ENCODE results near the gene FASTK. TPM values are rescaled to one million over a fixed set of nuclear protein-coding genes. Genes with fewer than 3 reads are reported as not detected.

Gene FASTK
- total RNA-seq, 1 donor from 2014 or later, result 81.9 TPM

DNA sequence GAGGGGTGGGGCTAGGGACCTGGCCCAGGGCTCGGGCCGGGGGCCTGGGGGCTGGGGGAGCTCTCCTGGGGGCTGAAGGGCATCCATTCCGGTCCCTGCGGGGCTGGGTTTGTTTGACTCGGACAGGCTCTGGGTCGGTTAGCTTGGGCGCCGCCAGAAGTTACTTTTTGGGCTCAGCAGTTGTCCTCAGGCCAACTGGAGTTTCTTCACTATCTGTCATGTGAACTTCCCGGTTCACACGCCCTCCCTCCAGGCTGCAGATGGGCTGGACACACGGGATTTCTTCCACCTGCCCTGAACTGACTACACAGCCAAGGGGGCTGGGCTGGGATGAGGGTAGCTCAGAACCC, 17.4 kb downstream of the FASTK start:
- peak overlapping the region; percentile 69 for H3K4me3 Mint-ChIP-seq (ENCODE audit: low read depth)
- H3K27ac Mint-ChIP-seq, result peak overlapping the region; percentile 86
- peaks cover 26% of the 10 kb centered on the region for H3K4me1 Mint-ChIP-seq (ENCODE audit: low read depth)
- H3K9me3 Mint-ChIP-seq (ENCODE audit: low read depth), result no peaks in the 10 kb centered on the region
- H3K27me3 Mint-ChIP-seq, result no peaks in the 10 kb centered on the region
- DNase-seq (ENCODE audit: low spot score, unreplicated experiment), result no peak
- TF ChIP-seq, protein P1, sequence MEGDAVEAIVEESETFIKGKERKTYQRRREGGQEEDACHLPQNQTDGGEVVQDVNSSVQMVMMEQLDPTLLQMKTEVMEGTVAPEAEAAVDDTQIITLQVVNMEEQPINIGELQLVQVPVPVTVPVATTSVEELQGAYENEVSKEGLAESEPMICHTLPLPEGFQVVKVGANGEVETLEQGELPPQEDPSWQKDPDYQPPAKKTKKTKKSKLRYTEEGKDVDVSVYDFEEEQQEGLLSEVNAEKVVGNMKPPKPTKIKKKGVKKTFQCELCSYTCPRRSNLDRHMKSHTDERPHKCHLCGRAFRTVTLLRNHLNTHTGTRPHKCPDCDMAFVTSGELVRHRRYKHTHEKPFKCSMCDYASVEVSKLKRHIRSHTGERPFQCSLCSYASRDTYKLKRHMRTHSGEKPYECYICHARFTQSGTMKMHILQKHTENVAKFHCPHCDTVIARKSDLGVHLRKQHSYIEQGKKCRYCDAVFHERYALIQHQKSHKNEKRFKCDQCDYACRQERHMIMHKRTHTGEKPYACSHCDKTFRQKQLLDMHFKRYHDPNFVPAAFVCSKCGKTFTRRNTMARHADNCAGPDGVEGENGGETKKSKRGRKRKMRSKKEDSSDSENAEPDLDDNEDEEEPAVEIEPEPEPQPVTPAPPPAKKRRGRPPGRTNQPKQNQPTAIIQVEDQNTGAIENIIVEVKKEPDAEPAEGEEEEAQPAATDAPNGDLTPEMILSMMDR (IDR thresholded peaks at IDR 0.05; ENCODE audit: unreplicated experiment), result no peak
- H3K36me3 Mint-ChIP-seq (ENCODE audit: insufficient read depth), result peaks cover 9% of the 10 kb centered on the region

GRCh38 chr7:151062399-151063211, 18.0 kb downstream of the FASTK start:
- Mint-ChIP-seq H3K9me3 (ENCODE audit: low read depth) (no peaks in the 10 kb centered on the region), H3K4me1 (ENCODE audit: low read depth) (peaks cover 26% of the 10 kb centered on the region), H3K4me3 (ENCODE audit: low read depth) (peak overlapping the region; percentile 69), H3K36me3 (ENCODE audit: insufficient read depth) (peaks cover 6% of the 10 kb centered on the region), H3K27ac (peak overlapping the region; percentile 93), H3K27me3 (no peaks in the 10 kb centered on the region)
- TF ChIP-seq, protein P1 (IDR thresholded peaks at IDR 0.05; ENCODE audit: unreplicated experiment), result no peak
- DNase-seq (ENCODE audit: low spot score, unreplicated experiment), result peak; percentile 91

DNA sequence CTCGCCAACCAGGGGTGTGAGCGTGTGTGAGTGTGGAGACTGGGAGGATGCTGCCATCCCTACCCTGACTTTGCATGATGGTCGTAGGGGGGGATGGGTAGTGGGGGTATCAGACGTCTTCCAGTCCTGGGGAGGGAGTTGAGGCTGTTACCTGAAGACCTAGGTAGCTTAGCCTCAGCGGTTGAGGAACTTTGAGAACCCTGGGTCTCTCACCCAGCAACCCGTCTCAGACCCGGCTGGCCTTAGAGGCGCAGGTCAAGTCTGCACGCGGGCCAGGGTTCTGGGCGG, 18.6 kb downstream of the FASTK start:
- no peaks in the 10 kb centered on the region for H3K27me3 Mint-ChIP-seq
- H3K27ac Mint-ChIP-seq, result no peak overlapping the region
- H3K9me3 Mint-ChIP-seq (ENCODE audit: low read depth), result no peaks in the 10 kb centered on the region
- peaks cover 5% of the 10 kb centered on the region for H3K36me3 Mint-ChIP-seq (ENCODE audit: insufficient read depth)
- H3K4me1 Mint-ChIP-seq (ENCODE audit: low read depth), result peaks cover 31% of the 10 kb centered on the region
- TF ChIP-seq, protein P1 (IDR thresholded peaks at IDR 0.05; ENCODE audit: unreplicated experiment), result no peak
- no peak for DNase-seq (ENCODE audit: low spot score, unreplicated experiment)
- H3K4me3 Mint-ChIP-seq (ENCODE audit: low read depth), result peak overlapping the region; percentile 84

- H3K27me3 Mint-ChIP-seq, result no peaks in the 10 kb centered on the region
- peaks cover 37% of the 10 kb centered on the region for H3K4me1 Mint-ChIP-seq (ENCODE audit: low read depth)
- peaks cover 3% of the 10 kb centered on the region for H3K36me3 Mint-ChIP-seq (ENCODE audit: insufficient read depth)
- TF ChIP-seq, protein P1 (IDR thresholded peaks at IDR 0.05; ENCODE audit: unreplicated experiment), result no peak
- H3K9me3 Mint-ChIP-seq (ENCODE audit: low read depth), result no peaks in the 10 kb centered on the region
- H3K4me3 Mint-ChIP-seq (ENCODE audit: low read depth), result peak overlapping the region; percentile 84
- H3K27ac Mint-ChIP-seq, result peak overlapping the region; percentile 74
- DNase-seq (ENCODE audit: low spot score, unreplicated experiment), result no peak
Measured at GRCh38 chr7:151061213-151062110, 19.1 kb downstream of the FASTK start.

GRCh38 chr7:151060416-151061212, 20.0 kb downstream of the FASTK start:
- H3K9me3 Mint-ChIP-seq (ENCODE audit: low read depth), result no peaks in the 10 kb centered on the region
- DNase-seq (ENCODE audit: low spot score, unreplicated experiment), result no peak
- H3K27ac Mint-ChIP-seq, result peak overlapping the region; percentile 73
- H3K27me3 Mint-ChIP-seq, result no peaks in the 10 kb centered on the region
- H3K4me1 Mint-ChIP-seq (ENCODE audit: low read depth), result peaks cover 37% of the 10 kb centered on the region
- H3K36me3 Mint-ChIP-seq (ENCODE audit: insufficient read depth), result peaks cover 3% of the 10 kb centered on the region
- peak overlapping the region; percentile 84 for H3K4me3 Mint-ChIP-seq (ENCODE audit: low read depth)
- TF ChIP-seq, protein P1 (IDR thresholded peaks at IDR 0.05; ENCODE audit: unreplicated experiment), result no peak
